PC-9 (cell line): Measurements from ENCODE around the gene LBH. TPM values are rescaled to one million over a fixed set of nuclear protein-coding genes. Genes with fewer than 3 reads are reported as not detected.

Experiments
- BruUV-seq: library from RNA; stranded (reverse); fragments of 400-500 nt; replicated peaks from 2 replicates; lab custom pipeline; 2021; lab: Mats Ljungman, UMichigan
- CTCF ChIA-PET: fragments of 300-600 bp; sonication (Branson Sonifier 250); formaldehyde crosslinking; loops from one replicate; lab custom pipeline; 2022; ENCODE audit warnings: antibody characterized with exemption; lab: Charles Lee
- POLR2A ChIA-PET: fragments of 300-600 bp; sonication (Branson Sonifier 250); formaldehyde crosslinking; loops from one replicate; lab custom pipeline; 2022; ENCODE audit warnings: antibody characterized with exemption; ENCODE audit not compliant: unreplicated experiment; lab: Charles Lee
- DNase-seq, 2 experiments: peaks; one replicate each; pipeline versions ENCODE4 v3.0.0 to v3.0.0-alpha.2; 2015 to 2022; ENCODE audit warnings: mixed read lengths in 1 of 2
- H2AFZ ChIP-seq: fragments of 200-600 bp; sonication (generic); 2 replicates; pipeline ENCODE4 v1.8.1; 2017; ENCODE audit warnings: antibody characterized with exemption
- H3F3A ChIP-seq: fragments of 200-600 bp; sonication (generic); 2 replicates; pipeline ENCODE4 v1.8.1; 2017; ENCODE audit warnings: antibody characterized with exemption, mild to moderate bottlenecking, low read depth; ENCODE audit not compliant: insufficient read depth
- H3K27ac ChIP-seq: fragments of 200-600 bp; sonication (generic); 2 replicates; pipeline ENCODE4 v1.6.1; 2016; ENCODE audit warnings: mixed run types
- H3K27me3 ChIP-seq: fragments of 200-600 bp; sonication (generic); 2 replicates; pipeline ENCODE4 v1.6.1; 2016; ENCODE audit warnings: low read depth, mixed run types; ENCODE audit not compliant: insufficient read depth
- H3K36me3 ChIP-seq: fragments of 200-600 bp; sonication (generic); 2 replicates; pipeline ENCODE4 v1.6.1; 2016; ENCODE audit warnings: low read depth, mixed run types
- H3K4me1 ChIP-seq: fragments of 200-600 bp; sonication (generic); replicated peaks from 2 replicates; pipeline ENCODE4 v1.6.1; 2016; ENCODE audit warnings: mixed run types; ENCODE audit not compliant: insufficient read depth
- H3K4me2 ChIP-seq: fragments of 200-600 bp; sonication (generic); 2 replicates; pipeline ENCODE4 v1.6.1; 2017; ENCODE audit warnings: mixed run types
- H3K4me3 ChIP-seq: fragments of 200-600 bp; sonication (generic); 2 replicates; pipeline ENCODE4 v1.6.1; 2016; ENCODE audit warnings: mixed run types
- H3K79me2 ChIP-seq: fragments of 200-600 bp; sonication (generic); 2 replicates; pipeline ENCODE4 v1.6.1; 2017; ENCODE audit warnings: low read depth, mixed run types
- H3K9me2 ChIP-seq: fragments of 200-600 bp; sonication (generic); 2 replicates; pipeline ENCODE4 v1.8.1; 2017; ENCODE audit warnings: mild to moderate bottlenecking; ENCODE audit not compliant: insufficient read depth
- H3K9me3 ChIP-seq: fragments of 200-600 bp; sonication (generic); 2 replicates; pipeline ENCODE4 v1.8.1; 2016; ENCODE audit warnings: low read depth; ENCODE audit not compliant: insufficient read depth
- H4K20me1 ChIP-seq: fragments of 200-600 bp; sonication (generic); 2 replicates; pipeline ENCODE4 v1.8.1; 2017; ENCODE audit not compliant: insufficient read depth
- CTCF ChIP-seq: fragments of 200-600 bp; sonication (generic); conservative IDR thresholded peaks from 2 replicates; pipeline ENCODE4 v1.6.1; 2017; ENCODE audit warnings: mixed run types, antibody characterized with exemption, mild to moderate bottlenecking, moderate library complexity
- EZH2 ChIP-seq: fragments of 200-600 bp; sonication (generic); IDR thresholded peaks from 2 replicates; pipeline ENCODE4 v1.8.0; 2017; ENCODE audit warnings: antibody characterized with exemption, low read depth
- intact Hi-C: fragments of 100-400 bp; cut with micrococcal nuclease; formaldehyde crosslinking; loops from one replicate; pipeline ENCODE4 v1.10.0; 2022; ENCODE audit not compliant: unreplicated experiment
- total RNA-seq: library from RNA; stranded (reverse); gene quantifications from 2 replicates; pipeline ENCODE4 v1.2.3, GENCODE V29; 2021

Gene LBH
- total RNA-seq, 1 experiment from 2014 or later: 30.6 TPM

- no peaks in the 10 kb centered on the region for H3K79me2 ChIP-seq
- ChIA-PET CTCF (interaction anchor here (0.7 to 1.9 kb wide), 7 partner anchors 42 to 502 kb away, joined by 3 to 13 read pairs (median 5); no protein-coding TSS in a partner anchor), POLR2A (no interaction called here)
- H2AFZ ChIP-seq: no peak overlapping the region
- no TSS peak for BruUV-seq
- no peaks in the 10 kb centered on the region for H3K36me3 ChIP-seq
- no peaks in the 10 kb centered on the region for H3K9me2 ChIP-seq
- no peaks in the 10 kb centered on the region for H3K27me3 ChIP-seq
- TF ChIP-seq EZH2 (no peak), CTCF (no peak)
- no peaks in the 10 kb centered on the region for H3F3A ChIP-seq
- H3K9me3 ChIP-seq: no peaks in the 10 kb centered on the region
- no peaks in the 10 kb centered on the region for H4K20me1 ChIP-seq
- no peak overlapping the region for H3K4me3 ChIP-seq
- no peaks in the 10 kb centered on the region for H3K4me1 ChIP-seq
- H3K27ac ChIP-seq: no peak overlapping the region
- intact Hi-C loops: loop anchor here (2.0 kb wide), 2 partner anchors 44 to 64 kb away; no protein-coding TSS in a partner anchor
- DNase-seq: no peak
- no peak overlapping the region for H3K4me2 ChIP-seq
Measured at GRCh38 chr2:30209227-30209626, 22.1 kb upstream of the LBH start.

DNA sequence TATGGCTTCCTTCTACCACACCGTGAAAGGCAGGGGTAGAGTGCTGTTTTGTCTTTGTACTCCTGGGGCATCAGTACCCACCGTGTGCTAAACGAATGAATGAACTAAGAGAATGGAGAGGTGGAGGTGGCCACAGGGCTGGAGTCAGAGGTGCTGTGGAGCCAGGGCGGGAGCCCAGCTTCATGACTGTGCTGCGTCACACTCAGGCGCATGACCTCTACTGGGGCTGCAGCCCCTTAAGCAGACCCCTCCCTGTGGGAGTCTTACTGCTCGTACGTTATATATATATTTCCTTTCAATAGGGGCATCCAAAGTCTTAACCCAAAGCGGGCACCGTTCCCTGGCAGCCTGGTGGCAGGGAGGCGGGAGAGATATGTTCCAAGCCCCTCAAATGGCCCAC, 18.0 kb upstream of the LBH start:
- Histone ChIP-seq H3K9me2 (no peaks in the 10 kb centered on the region), H3K9me3 (no peaks in the 10 kb centered on the region), H2AFZ (no peak overlapping the region), H3K4me1 (peaks cover 26% of the 10 kb centered on the region), H3K4me2 (no peak overlapping the region), H3K27ac (no peak overlapping the region), H3K79me2 (no peaks in the 10 kb centered on the region), H3K36me3 (no peaks in the 10 kb centered on the region), H3K4me3 (no peak overlapping the region), H3F3A (peaks cover 16% of the 10 kb centered on the region), H3K27me3 (no peaks in the 10 kb centered on the region), H4K20me1 (peaks cover 2% of the 10 kb centered on the region; the same call in 1 of the 2 replicates)
- BruUV-seq: no TSS peak
- POLR2A ChIA-PET: no interaction called here
- CTCF ChIA-PET: no interaction called here
- TF ChIP-seq EZH2 (no peak), CTCF (no peak)
- intact Hi-C loops: loop anchor here (10.0 kb wide), 1 partner anchor 1171 kb away; no protein-coding TSS in a partner anchor
- no peak for DNase-seq

GRCh38 chr2:30213907-30214463, 17.3 kb upstream of the LBH start:
- intact Hi-C loops: loop anchor here (10.0 kb wide), 1 partner anchor 1171 kb away; no protein-coding TSS in a partner anchor

More at GRCh38 chr2:30213907-30214463, 17.3 kb upstream of the LBH start:
- DNase-seq: no peak
- TF ChIP-seq CTCF (no peak), EZH2 (no peak)
- Histone ChIP-seq H3K4me3 (no peak overlapping the region), H4K20me1 (peaks cover 4% of the 10 kb centered on the region; the same call in 1 of the 2 replicates), H3K36me3 (no peaks in the 10 kb centered on the region), H3K9me2 (no peaks in the 10 kb centered on the region), H3K9me3 (no peaks in the 10 kb centered on the region), H3K27me3 (no peaks in the 10 kb centered on the region), H2AFZ (no peak overlapping the region), H3K27ac (no peak overlapping the region), H3K4me2 (no peak overlapping the region), H3F3A (peaks cover 22% of the 10 kb centered on the region), H3K79me2 (no peaks in the 10 kb centered on the region), H3K4me1 (peaks cover 31% of the 10 kb centered on the region)
- CTCF ChIA-PET: no interaction called here
- POLR2A ChIA-PET: interaction anchor here (0.6 kb wide), 1 partner anchor 1187 kb away, joined by 3 read pairs; no protein-coding TSS in a partner anchor
- no TSS peak for BruUV-seq
